B cell (primary cell): ENCODE results near the gene SOX15. TPM values are rescaled to one million over a fixed set of nuclear protein-coding genes. Genes with fewer than 3 reads are reported as not detected.

Experiments
- ATAC-seq: fragments of 200-7000 bp; cut with Tn5 transposase; one replicate; pipeline ENCODE4 v1.10.0; 2021; ENCODE audit warnings: low read depth, mild to moderate bottlenecking, moderate number of reproducible peaks, moderate library complexity
- CTCF ChIA-PET: fragments of 350-600 bp; sonication (Branson Sonifier 250); formaldehyde crosslinking; loops from one replicate; lab custom pipeline; 2021; ENCODE audit warnings: antibody characterized with exemption, inconsistent platforms; lab: Charles Lee
- POLR2A ChIA-PET: fragments of 350-600 bp; sonication (Branson Sonifier 250); formaldehyde crosslinking; loops from one replicate; lab custom pipeline; 2021; ENCODE audit warnings: antibody characterized with exemption; lab: Charles Lee
- DNase-seq: peaks from one replicate; pipeline ENCODE4 v3.0.0; 2013
- H2AFZ ChIP-seq: 2 replicates; pipeline ENCODE4 v1.6.1; 2012; ENCODE audit warnings: mild to moderate bottlenecking, low read depth, low read length; ENCODE audit not compliant: insufficient read depth, poor library complexity, severe bottlenecking
- H3K27ac ChIP-seq, 2 donors: 1 replicate in 1 of 2; 2 replicates in 1 of 2; pipeline ENCODE4 v1.5.1; 2012 to 2013; ENCODE audit warnings: low read length in 2 of 2, mild to moderate bottlenecking in 2 of 2, moderate library complexity in 1 of 2
- H3K27me3 ChIP-seq, 4 experiments: fragments of 200-600 bp in 1 of 4; sonication (generic) in 1 of 4; replicated peaks in 1 of 4; 1 replicate in 2 of 4; 2 replicates in 2 of 4; pipeline versions ENCODE4 v1.6.1 to v1.7.0; 2013 to 2016; ENCODE audit warnings: low read length in 3 of 4, mild to moderate bottlenecking in 2 of 4, mixed read lengths in 1 of 4, moderate library complexity in 1 of 4; ENCODE audit not compliant: insufficient read depth in 4 of 4, control insufficient read depth in 3 of 4; ENCODE audit errors: control extremely low read depth in 1 of 4
- H3K36me3 ChIP-seq, 2 experiments: replicated peaks in 1 of 2; 1 replicate in 1 of 2; 2 replicates in 1 of 2; pipeline versions ENCODE4 v1.6.1 to v1.7.1; 2013; ENCODE audit warnings: low read length in 1 of 2; ENCODE audit not compliant: insufficient read depth in 2 of 2, control insufficient read depth in 1 of 2; ENCODE audit errors: control extremely low read depth in 1 of 2, extremely low read depth in 1 of 2
- H3K4me1 ChIP-seq, 2 donors: fragments of 200-600 bp in 1 of 2; sonication (generic) in 1 of 2; 1 replicate in 1 of 2; 2 replicates in 1 of 2; pipeline versions ENCODE4 v1.5.1 to v1.6.1; 2013 to 2017; ENCODE audit warnings: low read length in 2 of 2; ENCODE audit not compliant: control insufficient read depth in 2 of 2, insufficient read depth in 2 of 2
- H3K4me2 ChIP-seq: replicated peaks from 2 replicates; pipeline ENCODE3; 2012; ENCODE audit warnings: mild to moderate bottlenecking, low read depth, low read length; ENCODE audit not compliant: poor library complexity, severe bottlenecking
- H3K4me3 ChIP-seq, 5 experiments: fragments of 200-600 bp in 1 of 5; sonication (generic) in 1 of 5; 1 replicate in 3 of 5; 2 replicates in 2 of 5; pipeline versions ENCODE4 v1.5.1 to v1.7.0; 2011 to 2016; ENCODE audit warnings: low read length in 4 of 5, mild to moderate bottlenecking in 4 of 5, low read depth in 2 of 5, control low read depth in 1 of 5, moderate library complexity in 1 of 5; ENCODE audit not compliant: insufficient read depth in 1 of 5; ENCODE audit errors: control extremely low read depth in 1 of 5, extremely low read depth in 1 of 5
- H3K79me2 ChIP-seq: fragments of 200-600 bp; sonication (generic); one replicate; pipeline ENCODE4 v1.6.0; 2016; ENCODE audit warnings: low read length; ENCODE audit not compliant: control insufficient read depth, insufficient read depth
- H3K9ac ChIP-seq: fragments of 200-600 bp; sonication (generic); 2 replicates; pipeline ENCODE4 v1.6.1; 2017; ENCODE audit warnings: mild to moderate bottlenecking, low read length, moderate library complexity
- H3K9me3 ChIP-seq, 3 donors: one replicate each; pipeline versions ENCODE4 v1.6.1 to v1.7.1; 2013; ENCODE audit warnings: low read length in 2 of 3; ENCODE audit not compliant: control insufficient read depth in 2 of 3, insufficient read depth in 1 of 3; ENCODE audit errors: control extremely low read depth in 1 of 3
- H4K20me1 ChIP-seq: 2 replicates; pipeline ENCODE4 v1.6.0; 2012; ENCODE audit warnings: mild to moderate bottlenecking, low read length; ENCODE audit not compliant: insufficient read depth, control insufficient read depth, poor library complexity, severe bottlenecking
- H3K27ac Mint-ChIP-seq: one replicate; pipeline ENCODE4 v1.8.0; 2021; ENCODE audit warnings: mixed read lengths
- H3K27me3 Mint-ChIP-seq: one replicate; pipeline ENCODE4 v1.8.0; 2021; ENCODE audit warnings: mixed read lengths
- H3K4me1 Mint-ChIP-seq: one replicate; pipeline ENCODE4 v1.8.0; 2021; ENCODE audit warnings: mixed read lengths
- H3K4me3 Mint-ChIP-seq: one replicate; pipeline ENCODE4 v1.8.0; 2021; ENCODE audit warnings: mixed read lengths
- H3K9me3 Mint-ChIP-seq: one replicate; pipeline ENCODE4 v1.8.0; 2022; ENCODE audit warnings: mixed read lengths; ENCODE audit not compliant: insufficient read depth
- EZH2 ChIP-seq: IDR thresholded peaks from 2 replicates; pipeline ENCODE4 v1.6.1; 2012; ENCODE audit warnings: borderline replicate concordance, low read depth, mild to moderate bottlenecking, moderate library complexity, low read length; ENCODE audit not compliant: insufficient read depth, poor library complexity, severe bottlenecking
- WGBS: methylation state at CpG from one replicate; pipeline ENCODE4 v1.1.5; 2013; ENCODE audit warnings: missing lambda C conversion rate; ENCODE audit not compliant: insufficient coverage; 5-methylcytosine and 5-hydroxymethylcytosine counted together
- intact Hi-C: fragments of 100-400 bp; cut with micrococcal nuclease; formaldehyde crosslinking; loops from one replicate; pipeline ENCODE4 v1.10.0; 2022
- polyA plus RNA-seq: library from polyadenylated mRNA; depleted of rRNA; stranded (reverse); fragments of >200 nt; gene quantifications from 2 replicates; pipeline ENCODE4 v1.2.3, GENCODE V29; 2012
- total RNA-seq, 2 donors: library from RNA; stranded (reverse); fragments of 120-200 nt in 1 of 2; gene quantifications; 1 replicate in 1 of 2; 2 replicates in 1 of 2; pipeline versions ENCODE4 v1.2.3 to v1.2.4, GENCODE V29; 2013 to 2022
- TF ChIP-seq, protein P1 (sequence below): fragments of 200-600 bp; IDR thresholded peaks from one replicate; pipeline ENCODE4 v1.8.0; 2022; ENCODE audit warnings: antibody characterized with exemption, mild to moderate bottlenecking

The SOX15 gene
- total and polyA plus RNA-seq, 2 donors (not counting 1 experiment from before 2014, with no cell fraction given): 0.18 to 0.96 TPM

DNA sequence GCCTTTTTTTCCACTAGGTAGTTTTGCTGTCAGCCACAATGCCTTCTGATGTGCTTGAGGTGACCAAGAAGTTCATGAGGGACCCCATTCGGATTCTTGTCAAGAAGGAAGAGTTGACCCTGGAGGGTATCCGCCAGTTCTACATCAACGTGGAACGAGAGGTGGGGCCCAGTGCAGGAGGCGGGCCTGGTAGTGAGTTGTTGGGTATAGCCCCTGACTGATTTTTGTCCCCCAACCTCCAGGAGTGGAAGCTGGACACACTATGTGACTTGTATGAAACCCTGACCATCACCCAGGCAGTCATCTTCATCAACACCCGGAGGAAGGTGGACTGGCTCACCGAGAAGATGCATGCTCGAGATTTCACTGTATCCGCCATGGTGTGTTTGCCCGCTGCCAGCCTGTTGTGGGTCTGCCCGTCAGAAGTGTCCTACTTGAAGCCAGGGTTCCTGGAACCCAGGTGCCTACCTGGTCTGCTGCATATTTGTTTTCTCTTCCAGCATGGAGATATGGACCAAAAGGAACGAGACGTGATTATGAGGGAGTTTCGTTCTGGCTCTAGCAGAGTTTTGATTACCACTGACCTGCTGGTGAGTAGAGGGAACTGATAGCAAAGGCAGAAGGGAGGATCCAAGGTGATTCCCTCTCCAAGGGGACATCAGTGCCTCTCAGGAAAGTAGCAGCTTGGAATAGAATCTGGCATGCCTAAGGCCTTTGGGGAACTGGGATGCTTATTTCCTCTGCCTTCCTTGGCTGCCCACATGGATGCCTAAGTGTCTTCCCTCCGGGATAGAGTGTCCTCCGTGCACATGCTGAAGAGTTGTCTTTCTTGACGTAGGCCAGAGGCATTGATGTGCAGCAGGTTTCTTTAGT is 12.3 kb downstream of the SOX15 start:
- Histone ChIP-seq H3K4me3 (no peak overlapping the region), H3K9me3 (no peaks in the 10 kb centered on the region), H3K9ac (no peak overlapping the region), H3K4me2 (no peak overlapping the region), H3K4me1 (peaks cover 49 to 64% of the 10 kb centered on the region in 2 donors), H3K27ac (no peak overlapping the region), H3K36me3 (peaks cover 22 to 58% of the 10 kb centered on the region in 2 experiments), H3K27me3 (no peaks in the 10 kb centered on the region), H4K20me1 (peaks cover 61% of the 10 kb centered on the region), H3K79me2 (peaks cover 48% of the 10 kb centered on the region), H2AFZ (no peak overlapping the region)
- DNase-seq: no peak
- CTCF ChIA-PET: interaction anchor here (1.2 to 4.9 kb wide), 3 partner anchors 12 to 63 kb away, joined by 4 to 19 read pairs (median 6); partner anchors contain the start of gene SOX15
- ATAC-seq: no peak
- H3K4me1 Mint-ChIP-seq: peaks cover 79% of the 10 kb centered on the region
- H3K27me3 Mint-ChIP-seq: no peaks in the 10 kb centered on the region
- H3K4me3 Mint-ChIP-seq: no peak overlapping the region
- POLR2A ChIA-PET: no interaction called here
- H3K27ac Mint-ChIP-seq: peak overlapping the region; percentile 64
- WGBS: 93% methylated on average over 13 of the region's 17 CpGs
- TF ChIP-seq EZH2: no peak
- TF ChIP-seq, protein P1, sequence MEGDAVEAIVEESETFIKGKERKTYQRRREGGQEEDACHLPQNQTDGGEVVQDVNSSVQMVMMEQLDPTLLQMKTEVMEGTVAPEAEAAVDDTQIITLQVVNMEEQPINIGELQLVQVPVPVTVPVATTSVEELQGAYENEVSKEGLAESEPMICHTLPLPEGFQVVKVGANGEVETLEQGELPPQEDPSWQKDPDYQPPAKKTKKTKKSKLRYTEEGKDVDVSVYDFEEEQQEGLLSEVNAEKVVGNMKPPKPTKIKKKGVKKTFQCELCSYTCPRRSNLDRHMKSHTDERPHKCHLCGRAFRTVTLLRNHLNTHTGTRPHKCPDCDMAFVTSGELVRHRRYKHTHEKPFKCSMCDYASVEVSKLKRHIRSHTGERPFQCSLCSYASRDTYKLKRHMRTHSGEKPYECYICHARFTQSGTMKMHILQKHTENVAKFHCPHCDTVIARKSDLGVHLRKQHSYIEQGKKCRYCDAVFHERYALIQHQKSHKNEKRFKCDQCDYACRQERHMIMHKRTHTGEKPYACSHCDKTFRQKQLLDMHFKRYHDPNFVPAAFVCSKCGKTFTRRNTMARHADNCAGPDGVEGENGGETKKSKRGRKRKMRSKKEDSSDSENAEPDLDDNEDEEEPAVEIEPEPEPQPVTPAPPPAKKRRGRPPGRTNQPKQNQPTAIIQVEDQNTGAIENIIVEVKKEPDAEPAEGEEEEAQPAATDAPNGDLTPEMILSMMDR: no peak
- H3K9me3 Mint-ChIP-seq: no peaks in the 10 kb centered on the region
- intact Hi-C loops: loop anchor here (10.0 kb wide), 1 partner anchor 563 kb away; the partner anchor contains the start of gene RNASEK

- no peaks in the 10 kb centered on the region for H3K9me3 ChIP-seq
- POLR2A ChIA-PET: interaction anchor here (0.7 kb wide), 1 partner anchor 111 kb away, joined by 3 read pairs; the partner anchor contains the start of gene TP53
- no peak overlapping the region for H2AFZ ChIP-seq
- WGBS: 94% methylated on average over 14 of the region's 14 CpGs
- H3K4me2 ChIP-seq: no peak overlapping the region
- no peak overlapping the region for H3K9ac ChIP-seq
- peaks cover 22 to 58% of the 10 kb centered on the region in 2 experiments for H3K36me3 ChIP-seq
- CTCF ChIA-PET: interaction anchor here (1.2 to 4.9 kb wide), 5 partner anchors 11 to 62 kb away, joined by 4 to 19 read pairs (median 6); partner anchors contain the start of gene SOX15
- no peak for ATAC-seq
- Mint-ChIP-seq H3K4me1 (peaks cover 79% of the 10 kb centered on the region), H3K4me3 (no peak overlapping the region), H3K27me3 (no peaks in the 10 kb centered on the region), H3K27ac (no peak overlapping the region), H3K9me3 (no peaks in the 10 kb centered on the region)
- H4K20me1 ChIP-seq: peaks cover 61% of the 10 kb centered on the region
- H3K27ac ChIP-seq: no peak overlapping the region
- no peak for TF ChIP-seq EZH2
- TF ChIP-seq, protein P1: no peak
- H3K4me3 ChIP-seq: no peak overlapping the region
- H3K4me1 ChIP-seq: peaks cover 46 to 60% of the 10 kb centered on the region in 2 donors
- H3K27me3 ChIP-seq: no peaks in the 10 kb centered on the region
- H3K79me2 ChIP-seq: peaks cover 45% of the 10 kb centered on the region
- DNase-seq: no peak
- intact Hi-C loops: loop anchor here (10.0 kb wide), 1 partner anchor 562 kb away; the partner anchor contains the start of gene RNASEK
These were observed 13.4 kb downstream of the SOX15 start for GRCh38 chr17:7576432-7576937.
